Measurements from ENCODE around the gene KNL1.

- no peak for TF ChIP-seq ZNF8 (CRISPR knock-in tag; IDR thresholded peaks at IDR 0.05)
- TF ChIP-seq ISL1 (CRISPR knock-in tag; IDR thresholded peaks at IDR 0.05), result no peak
- TF ChIP-seq, protein P1, sequence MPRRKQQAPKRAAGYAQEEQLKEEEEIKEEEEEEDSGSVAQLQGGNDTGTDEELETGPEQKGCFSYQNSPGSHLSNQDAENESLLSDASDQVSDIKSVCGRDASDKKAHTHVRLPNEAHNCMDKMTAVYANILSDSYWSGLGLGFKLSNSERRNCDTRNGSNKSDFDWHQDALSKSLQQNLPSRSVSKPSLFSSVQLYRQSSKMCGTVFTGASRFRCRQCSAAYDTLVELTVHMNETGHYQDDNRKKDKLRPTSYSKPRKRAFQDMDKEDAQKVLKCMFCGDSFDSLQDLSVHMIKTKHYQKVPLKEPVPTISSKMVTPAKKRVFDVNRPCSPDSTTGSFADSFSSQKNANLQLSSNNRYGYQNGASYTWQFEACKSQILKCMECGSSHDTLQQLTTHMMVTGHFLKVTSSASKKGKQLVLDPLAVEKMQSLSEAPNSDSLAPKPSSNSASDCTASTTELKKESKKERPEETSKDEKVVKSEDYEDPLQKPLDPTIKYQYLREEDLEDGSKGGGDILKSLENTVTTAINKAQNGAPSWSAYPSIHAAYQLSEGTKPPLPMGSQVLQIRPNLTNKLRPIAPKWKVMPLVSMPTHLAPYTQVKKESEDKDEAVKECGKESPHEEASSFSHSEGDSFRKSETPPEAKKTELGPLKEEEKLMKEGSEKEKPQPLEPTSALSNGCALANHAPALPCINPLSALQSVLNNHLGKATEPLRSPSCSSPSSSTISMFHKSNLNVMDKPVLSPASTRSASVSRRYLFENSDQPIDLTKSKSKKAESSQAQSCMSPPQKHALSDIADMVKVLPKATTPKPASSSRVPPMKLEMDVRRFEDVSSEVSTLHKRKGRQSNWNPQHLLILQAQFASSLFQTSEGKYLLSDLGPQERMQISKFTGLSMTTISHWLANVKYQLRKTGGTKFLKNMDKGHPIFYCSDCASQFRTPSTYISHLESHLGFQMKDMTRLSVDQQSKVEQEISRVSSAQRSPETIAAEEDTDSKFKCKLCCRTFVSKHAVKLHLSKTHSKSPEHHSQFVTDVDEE (CRISPR knock-in tag; IDR thresholded peaks at IDR 0.05), result no peak
- no peak for TF ChIP-seq TOX (CRISPR knock-in tag; IDR thresholded peaks at IDR 0.05; ENCODE audit: borderline replicate concordance)
- TF ChIP-seq ARNTL (CRISPR knock-in tag; IDR thresholded peaks at IDR 0.05; ENCODE audit: borderline replicate concordance, low read depth), result no peak
- TF ChIP-seq ZFP30 (CRISPR knock-in tag; IDR thresholded peaks at IDR 0.05), result no peak
- no peak for TF ChIP-seq PPARA (CRISPR knock-in tag; IDR thresholded peaks at IDR 0.05; ENCODE audit: borderline replicate concordance)
- no peak for TF ChIP-seq PATZ1 (CRISPR knock-in tag; IDR thresholded peaks at IDR 0.05; ENCODE audit: borderline replicate concordance)
- TF ChIP-seq ZC3H10 (CRISPR knock-in tag; IDR thresholded peaks at IDR 0.05), result no peak
- no peak for TF ChIP-seq OSR1 (CRISPR knock-in tag; IDR thresholded peaks at IDR 0.05)
These were observed 4.6 kb downstream of the KNL1 start for GRCh38 chr15:40598672-40599071.

All from SK-N-SH treated with all-trans-retinoic acid at 6 μM for 48 hours (cell line).